GM12864 (cell line): Measurements from ENCODE around the gene LSP1.
"Not testable (repeated sequence)": the region's sequence is repeated elsewhere in the genome, so short reads cannot be mapped to it uniquely, and the experiment has no call there.

Source experiments
- DNase-seq: peaks from one replicate; pipeline ENCODE4 v3.0.0-alpha.2; 2011; ENCODE audit warnings: low read depth
- H3K4me3 ChIP-seq: 2 replicates; pipeline ENCODE4 v1.5.1; 2011; ENCODE audit warnings: mild to moderate bottlenecking, low read depth, low read length, control low read depth
- TF ChIP-seq, protein P1 (sequence below): IDR thresholded peaks from 2 replicates; pipeline ENCODE4 v1.5.1; 2011; ENCODE audit warnings: low read depth, mild to moderate bottlenecking, moderate library complexity, low read length, control low read depth, inconsistent platforms; ENCODE audit errors: missing control alignments

The LSP1 gene

DNA sequence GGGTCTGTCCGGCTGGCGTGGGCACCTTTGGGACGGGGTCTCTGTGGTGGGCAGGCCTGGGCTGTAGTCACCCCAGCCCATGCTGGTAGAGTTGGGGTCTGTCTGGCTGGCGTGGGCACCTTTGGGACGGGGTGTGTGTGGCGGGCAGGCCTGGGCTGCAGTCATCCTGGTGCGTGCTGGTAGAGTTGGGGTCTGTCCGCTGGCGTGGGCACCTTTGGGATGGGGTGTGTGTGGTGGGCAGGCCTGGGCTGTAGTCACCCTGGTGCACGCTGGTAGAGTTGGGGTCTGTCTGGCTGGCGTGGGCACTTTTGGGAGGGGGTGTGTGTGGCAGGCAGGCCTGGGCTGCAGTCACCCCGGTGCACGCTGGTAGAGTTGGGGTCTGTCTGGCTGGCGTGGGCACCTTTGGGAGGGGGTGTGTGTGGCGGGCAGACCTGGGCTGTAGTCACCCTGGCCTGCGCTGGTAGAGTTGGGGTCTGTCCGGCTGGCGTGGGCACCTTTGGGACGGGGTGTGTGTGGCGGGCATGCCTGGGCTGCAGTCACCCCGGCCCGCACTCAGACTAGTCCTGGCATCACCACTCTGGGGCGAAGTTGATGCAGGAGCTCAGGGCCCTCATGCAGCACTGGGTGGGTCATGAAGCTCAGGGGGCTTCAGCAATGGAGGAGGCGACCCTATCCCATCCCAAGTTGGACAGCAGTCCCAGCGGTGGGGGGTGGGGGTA, 19.5 kb downstream of the LSP1 start:
- no peak for DNase-seq
- TF ChIP-seq, protein P1, sequence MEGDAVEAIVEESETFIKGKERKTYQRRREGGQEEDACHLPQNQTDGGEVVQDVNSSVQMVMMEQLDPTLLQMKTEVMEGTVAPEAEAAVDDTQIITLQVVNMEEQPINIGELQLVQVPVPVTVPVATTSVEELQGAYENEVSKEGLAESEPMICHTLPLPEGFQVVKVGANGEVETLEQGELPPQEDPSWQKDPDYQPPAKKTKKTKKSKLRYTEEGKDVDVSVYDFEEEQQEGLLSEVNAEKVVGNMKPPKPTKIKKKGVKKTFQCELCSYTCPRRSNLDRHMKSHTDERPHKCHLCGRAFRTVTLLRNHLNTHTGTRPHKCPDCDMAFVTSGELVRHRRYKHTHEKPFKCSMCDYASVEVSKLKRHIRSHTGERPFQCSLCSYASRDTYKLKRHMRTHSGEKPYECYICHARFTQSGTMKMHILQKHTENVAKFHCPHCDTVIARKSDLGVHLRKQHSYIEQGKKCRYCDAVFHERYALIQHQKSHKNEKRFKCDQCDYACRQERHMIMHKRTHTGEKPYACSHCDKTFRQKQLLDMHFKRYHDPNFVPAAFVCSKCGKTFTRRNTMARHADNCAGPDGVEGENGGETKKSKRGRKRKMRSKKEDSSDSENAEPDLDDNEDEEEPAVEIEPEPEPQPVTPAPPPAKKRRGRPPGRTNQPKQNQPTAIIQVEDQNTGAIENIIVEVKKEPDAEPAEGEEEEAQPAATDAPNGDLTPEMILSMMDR: no peak
- H3K4me3 ChIP-seq: no peak overlapping the region

DNA sequence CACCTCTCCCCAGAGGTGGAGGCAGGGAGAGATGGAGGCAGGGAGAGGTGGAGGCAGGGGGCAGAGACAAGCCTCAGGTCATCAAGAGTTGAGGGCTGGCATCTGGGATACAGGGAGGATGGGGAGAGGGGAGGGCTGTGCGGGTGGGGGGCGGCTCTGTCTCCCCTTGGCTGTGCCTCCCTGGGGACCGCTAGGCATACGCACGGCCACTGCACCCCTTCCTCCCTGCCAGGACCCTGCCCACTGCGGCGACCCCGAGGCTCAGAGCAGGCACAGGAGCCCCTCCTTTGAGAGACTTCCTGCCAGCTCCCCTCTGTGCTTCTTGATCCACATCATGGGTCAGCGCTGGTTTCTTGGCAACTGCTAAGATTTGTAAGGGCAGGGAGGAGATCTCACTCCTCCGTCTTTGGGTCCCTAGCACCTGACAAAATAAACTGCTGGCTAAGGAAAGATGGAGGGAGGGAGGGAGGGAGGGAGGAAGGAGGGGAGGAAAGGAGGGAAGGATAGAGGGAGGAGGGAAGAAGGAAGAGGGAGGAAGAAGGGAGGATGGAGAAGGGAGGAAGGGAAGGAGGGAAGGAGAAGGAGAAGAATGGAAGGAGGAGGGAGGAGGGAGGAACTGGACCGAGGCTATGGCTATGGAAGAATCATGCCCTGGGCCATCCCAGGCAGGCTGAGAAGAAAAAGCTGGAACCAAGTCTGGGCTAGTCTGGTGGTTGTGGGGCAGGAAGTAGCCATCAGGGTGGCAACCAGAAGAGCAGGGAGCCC, 20.3 kb downstream of the LSP1 start:
- no peak overlapping the region for H3K4me3 ChIP-seq
- DNase-seq: no peak
- TF ChIP-seq, protein P1: no peak

DNA sequence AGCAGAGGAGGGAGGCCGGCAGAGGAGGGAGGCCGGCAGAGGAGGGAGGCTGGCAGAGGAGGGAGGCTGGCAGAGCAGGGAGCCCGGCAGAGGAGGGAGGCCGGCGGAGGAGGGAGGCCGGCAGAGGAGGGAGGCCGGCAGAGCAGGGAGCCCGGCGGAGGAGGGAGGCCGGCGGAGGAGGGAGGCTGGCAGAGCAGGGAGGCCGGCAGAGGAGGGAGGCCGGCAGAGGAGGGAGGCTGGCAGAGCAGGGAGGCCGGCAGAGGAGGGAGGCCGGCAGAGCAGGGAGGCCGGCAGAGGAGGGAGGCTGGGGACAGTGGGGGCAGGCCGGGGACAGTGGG, 20.9 kb downstream of the LSP1 start:
- not testable (repeated sequence) for H3K4me3 ChIP-seq, DNase-seq

DNA sequence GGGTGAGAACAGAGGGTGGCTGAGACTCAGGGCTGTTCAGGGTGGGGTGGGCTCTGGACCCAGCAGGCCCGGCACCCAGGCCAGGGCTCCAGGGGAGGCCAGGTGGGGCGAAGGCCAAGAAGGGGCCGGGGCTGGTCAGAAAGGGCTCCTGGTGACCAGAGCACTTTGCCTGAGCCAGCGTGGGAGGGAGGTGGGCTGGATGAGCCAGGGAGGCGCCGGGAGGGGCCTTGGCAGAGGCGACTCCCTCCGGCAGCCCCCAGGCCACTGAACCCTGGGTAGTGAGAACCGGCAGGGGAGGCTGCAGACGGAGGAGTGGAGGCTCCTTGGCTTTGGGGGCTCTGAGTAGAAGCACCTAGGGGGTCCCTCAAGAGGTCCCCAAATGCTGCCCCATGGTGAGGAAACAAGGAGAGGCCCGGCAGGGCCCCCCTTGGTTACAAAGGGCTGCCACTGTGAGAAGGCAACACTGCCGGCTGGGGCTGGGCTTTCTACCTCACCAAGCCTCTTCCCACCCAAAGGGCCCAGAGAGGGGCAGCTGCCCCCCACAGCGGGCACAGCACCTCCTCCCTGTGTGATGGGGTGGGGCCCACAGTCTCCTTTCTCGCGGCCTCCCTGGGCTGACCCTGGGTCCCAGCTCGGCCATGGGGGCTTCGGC, 21.7 kb downstream of the LSP1 start:
- DNase-seq, H3K4me3 ChIP-seq: not testable (repeated sequence)

DNA sequence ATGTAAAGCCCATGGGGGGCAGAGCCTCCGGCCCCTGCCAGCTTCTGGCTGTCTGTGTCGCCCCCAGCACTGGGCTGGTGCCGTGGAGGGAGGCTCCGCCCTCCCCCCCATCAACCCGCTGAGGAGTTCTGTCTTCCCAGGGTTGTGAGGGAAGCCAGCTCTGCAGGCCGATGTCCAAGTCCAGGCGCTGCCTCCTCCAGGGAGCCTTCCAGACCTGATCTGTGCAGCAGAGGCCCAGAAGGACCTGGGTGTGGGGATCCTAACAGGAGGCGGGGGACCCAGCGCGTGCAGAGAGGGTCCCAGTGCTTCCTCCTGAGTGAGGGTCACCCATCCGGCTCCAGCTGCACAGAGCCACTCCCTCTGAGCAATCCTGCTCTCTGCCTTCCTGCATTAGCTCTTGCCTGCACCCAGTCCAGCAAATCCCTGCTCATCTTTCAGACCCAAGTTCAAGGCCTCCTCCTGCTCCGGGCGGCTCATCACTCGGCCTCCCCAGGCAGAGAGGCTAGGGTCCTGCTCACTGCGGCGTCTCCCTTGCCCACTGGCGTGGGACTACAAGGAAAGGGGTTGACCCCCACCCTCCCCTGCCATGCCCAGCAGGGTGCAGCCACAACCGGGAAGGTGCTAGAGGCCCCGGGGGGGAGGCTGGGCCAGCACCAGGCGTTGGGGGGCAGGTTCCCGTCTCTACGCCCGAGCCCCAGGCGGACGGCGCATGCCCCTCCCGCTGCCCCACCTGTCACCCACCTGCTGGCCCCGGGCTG, 22.4 kb downstream of the LSP1 start:
- TF ChIP-seq, protein P1: no peak
- no peak overlapping the region for H3K4me3 ChIP-seq
- DNase-seq: no peak

DNA sequence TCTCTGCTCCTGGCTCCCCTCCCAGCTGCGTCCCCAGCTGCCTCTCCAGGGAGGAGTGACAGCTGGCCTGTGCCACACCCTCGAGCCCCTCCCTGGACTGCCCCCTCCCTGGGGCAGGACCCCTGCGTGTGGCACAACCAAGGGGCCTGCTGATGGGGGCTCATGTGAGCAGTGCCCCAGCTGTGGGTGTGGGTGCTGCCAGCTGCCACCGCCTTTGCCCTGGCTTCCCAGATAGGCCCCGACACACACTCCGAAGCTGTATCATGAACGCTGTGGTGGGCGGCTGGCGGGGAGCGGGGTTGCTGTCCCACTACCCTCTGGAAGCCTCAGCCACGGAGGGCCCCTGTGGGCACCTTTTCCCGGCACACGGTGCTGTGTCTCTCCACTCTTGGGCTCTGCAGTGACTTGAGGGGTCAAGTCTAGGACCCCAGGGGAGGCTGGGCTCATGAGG, 23.0 kb downstream of the LSP1 start:
- not testable (repeated sequence) for H3K4me3 ChIP-seq, DNase-seq

DNA sequence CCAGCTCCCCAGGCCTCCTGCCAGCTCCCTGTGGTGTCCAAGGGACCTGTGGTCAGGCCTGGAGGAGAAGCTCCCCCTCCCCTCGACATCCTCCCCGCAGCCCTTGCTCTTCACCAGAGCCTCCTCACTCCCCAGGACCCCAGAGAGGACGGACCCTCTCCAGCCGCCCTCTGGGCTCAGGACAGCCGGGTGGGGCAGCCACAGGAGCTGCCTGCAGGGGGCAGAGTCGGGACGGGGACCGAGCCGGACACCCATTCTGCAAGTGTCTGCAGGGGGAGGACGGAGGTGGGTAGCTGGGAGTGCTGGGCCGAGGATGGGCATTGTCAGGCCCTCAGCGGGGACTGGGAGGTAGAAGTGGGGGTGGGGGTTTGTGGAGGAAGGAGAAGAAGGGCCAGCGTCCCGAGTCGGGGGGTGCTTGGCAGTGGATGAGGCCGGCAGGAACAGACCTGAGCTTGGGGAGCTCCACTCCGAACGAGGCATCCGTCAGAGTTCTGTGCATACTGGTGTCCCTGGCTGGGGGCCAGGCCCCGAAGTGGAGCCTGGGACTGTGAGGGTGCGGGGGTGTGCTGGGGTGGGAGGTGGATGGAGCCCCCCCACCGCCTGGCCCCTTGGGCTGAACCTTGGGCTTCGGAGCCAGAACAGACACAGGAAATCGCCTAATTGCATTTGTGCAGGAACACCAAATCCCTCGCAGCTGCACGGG, 23.6 kb downstream of the LSP1 start:
- no peak for DNase-seq
- TF ChIP-seq, protein P1: peak; percentile 58
- no peak overlapping the region for H3K4me3 ChIP-seq
